ENCODE results near the gene DDX39A.

GRCh38 chr19:14404312-14404711 lies 14.8 kb downstream of the DDX39A start:
- TF ChIP-seq POLR2AphosphoS5 (IDR thresholded peaks at IDR 0.05; ENCODE audit: low read depth, low read length): no peak
- peak; percentile 37; the same call in 1 of the 2 replicates for TF ChIP-seq POLR2A (IDR thresholded peaks at IDR 0.05; ENCODE audit: low read depth, low read length)
